GM18511 (cell line): Measurements from ENCODE around the gene ERCC2.

ENCODE experiments used
- ATAC-seq: cut with Tn5 transposase; IDR thresholded peaks from one replicate; pipeline ENCODE4 v1.9.1; 2021; ENCODE audit warnings: mild to moderate bottlenecking, moderate library complexity; ENCODE audit not compliant: unreplicated experiment

Gene ERCC2

GRCh38 chr19:45402298-45403061 lies 32.1 kb upstream of the ERCC2 start:
- ATAC-seq, result no peak

- no peak for ATAC-seq
Measured at GRCh38 chr19:45401815-45402214, 31.4 kb upstream of the ERCC2 start.

GRCh38 chr19:45400192-45400591 lies 29.8 kb upstream of the ERCC2 start:
- no peak for ATAC-seq

- no peak for ATAC-seq
Measured at GRCh38 chr19:45395821-45396617, 25.6 kb upstream of the ERCC2 start.

GRCh38 chr19:45391871-45392665 lies 21.7 kb upstream of the ERCC2 start:
- ATAC-seq, result no peak

- ATAC-seq, result no peak
Measured at GRCh38 chr19:45391346-45391745, 21.0 kb upstream of the ERCC2 start.

- no peak for ATAC-seq
Measured at GRCh38 chr19:45385392-45386221, 15.2 kb upstream of the ERCC2 start.

GRCh38 chr19:45382426-45382825 lies 12.1 kb upstream of the ERCC2 start:
- no peak for ATAC-seq

GRCh38 chr19:45380107-45380506 lies 9.7 kb upstream of the ERCC2 start:
- ATAC-seq, result no peak

GRCh38 chr19:45376045-45376724 lies 5.8 kb upstream of the ERCC2 start:
- ATAC-seq, result no peak

GRCh38 chr19:45368737-45369340 lies 1.5 kb downstream of the ERCC2 start:
- no peak for ATAC-seq

GRCh38 chr19:45368127-45368526 lies 2.2 kb downstream of the ERCC2 start:
- no peak for ATAC-seq

- no peak for ATAC-seq
Measured at GRCh38 chr19:45364696-45365095, 5.7 kb downstream of the ERCC2 start.

- ATAC-seq, result no peak
Measured at GRCh38 chr19:45363861-45364459, 6.4 kb downstream of the ERCC2 start.

- ATAC-seq, result no peak
Measured at GRCh38 chr19:45362291-45362690, 8.1 kb downstream of the ERCC2 start.

- ATAC-seq, result no peak
Measured at GRCh38 chr19:45361608-45362007, 8.8 kb downstream of the ERCC2 start.

GRCh38 chr19:45358213-45358792 lies 12.1 kb downstream of the ERCC2 start:
- ATAC-seq, result no peak

GRCh38 chr19:45357445-45357783 lies 13.0 kb downstream of the ERCC2 start:
- no peak for ATAC-seq
